OCI-LY7 (cell line): ENCODE data around the gene FADS6. TPM values are rescaled to one million over a fixed set of nuclear protein-coding genes. Genes with fewer than 3 reads are reported as not detected.

Experiments
- BruUV-seq: library from RNA; stranded (reverse); fragments of 400-500 nt; replicated peaks from 2 replicates; lab custom pipeline; 2021; lab: Mats Ljungman, UMichigan
- CTCF ChIA-PET: fragments of 300-600 bp; sonication (Branson Sonifier 250); formaldehyde crosslinking; loops from one replicate; lab custom pipeline; 2022; ENCODE audit warnings: antibody characterized with exemption; ENCODE audit not compliant: unreplicated experiment; lab: Charles Lee
- POLR2A ChIA-PET: fragments of 300-600 bp; sonication (Branson Sonifier 250); formaldehyde crosslinking; loops from one replicate; lab custom pipeline; 2022; ENCODE audit warnings: antibody characterized with exemption; lab: Charles Lee
- DNase-seq: peaks from one replicate; pipeline ENCODE4 v3.0.0-alpha.2; 2015; ENCODE audit warnings: low spot score
- H2AFZ ChIP-seq: fragments of 200-600 bp; sonication (generic), shearing (Covaris generic); 2 replicates; pipeline ENCODE4 v1.6.1; 2014; ENCODE audit warnings: mild to moderate bottlenecking, antibody characterized with exemption, low read length, moderate library complexity
- H3K27ac ChIP-seq: fragments of 200-600 bp; sonication (generic); 2 replicates; pipeline ENCODE4 v1.5.1; 2014; ENCODE audit warnings: mixed run types, low read depth, mild to moderate bottlenecking, moderate library complexity, low read length, inconsistent platforms; ENCODE audit not compliant: poor library complexity, severe bottlenecking
- H3K36me3 ChIP-seq: fragments of 200-600 bp; sonication (generic); 2 replicates; pipeline ENCODE4 v1.6.1; 2014; ENCODE audit warnings: mild to moderate bottlenecking, antibody characterized with exemption, low read length, moderate library complexity, mixed read lengths; ENCODE audit not compliant: insufficient read depth
- H3K4me1 ChIP-seq: fragments of 200-600 bp; sonication (generic); 2 replicates; pipeline ENCODE4 v1.5.1; 2014; ENCODE audit warnings: mild to moderate bottlenecking, low read length; ENCODE audit not compliant: insufficient read depth, poor library complexity, severe bottlenecking
- H3K4me2 ChIP-seq: fragments of 200-600 bp; sonication (generic); 2 replicates; pipeline ENCODE4 v1.6.1; 2014; ENCODE audit warnings: mild to moderate bottlenecking, low read length
- H3K4me3 ChIP-seq: fragments of 200-600 bp; sonication (generic); 2 replicates; pipeline ENCODE4 v1.5.1; 2014; ENCODE audit warnings: mild to moderate bottlenecking, low read depth, low read length; ENCODE audit not compliant: poor library complexity, severe bottlenecking
- H3K79me2 ChIP-seq: fragments of 200-600 bp; sonication (generic); 2 replicates; pipeline ENCODE4 v1.6.1; 2016; ENCODE audit warnings: low read depth, mild to moderate bottlenecking, low read length, moderate library complexity, mixed read lengths; ENCODE audit not compliant: insufficient read depth
- H3K9me2 ChIP-seq: fragments of 200-600 bp; sonication (generic); 2 replicates; pipeline ENCODE4 v1.6.1; 2016; ENCODE audit warnings: mild to moderate bottlenecking, low read length, mixed read lengths; ENCODE audit not compliant: insufficient read depth
- H3K9me3 ChIP-seq: fragments of 200-600 bp; sonication (generic); 2 replicates; pipeline ENCODE4 v1.6.1; 2014; ENCODE audit warnings: mild to moderate bottlenecking, mixed run types, low read length, mixed read lengths
- H4K20me1 ChIP-seq: fragments of 200-600 bp; sonication (generic); 2 replicates; pipeline ENCODE4 v1.6.1; 2014; ENCODE audit warnings: mild to moderate bottlenecking, antibody characterized with exemption, low read length, moderate library complexity, mixed read lengths; ENCODE audit not compliant: insufficient read depth
- CTCF ChIP-seq: fragments of 200-600 bp; sonication (generic); conservative IDR thresholded peaks from 2 replicates; pipeline ENCODE4 v1.5.1; 2014; ENCODE audit warnings: mild to moderate bottlenecking, antibody characterized with exemption, low read length, moderate library complexity, mixed read lengths
- EZH2phosphoT487 ChIP-seq: fragments of 200-600 bp; sonication (generic); IDR thresholded peaks from 2 replicates; pipeline ENCODE4 v1.6.1; 2018; ENCODE audit warnings: low read depth, borderline replicate concordance, mild to moderate bottlenecking, mixed run types, antibody characterized with exemption, low read length, moderate library complexity, mixed read lengths
- intact Hi-C: fragments of 100-400 bp; cut with micrococcal nuclease; formaldehyde crosslinking; loops from one replicate; pipeline ENCODE4 v1.10.0; 2022; ENCODE audit not compliant: unreplicated experiment
- total RNA-seq, 2 experiments: library from RNA; depleted of rRNA in 1 of 2; stranded (reverse); fragments of >200 nt in 1 of 2; shearing (Covaris generic) in 1 of 2; gene quantifications; 2 replicates each; pipeline ENCODE4 v1.2.3, GENCODE V29; 2014 to 2022

The FADS6 gene
- total RNA-seq, 2 experiments from 2014 or later = not detected

GRCh38 chr17:74842146-74842598 lies 51.3 kb downstream of the FADS6 start:
- no peaks in the 10 kb centered on the region for H3K79me2 ChIP-seq
- peaks cover 21% of the 10 kb centered on the region for H3K4me1 ChIP-seq
- CTCF ChIA-PET = no interaction called here
- H3K27ac ChIP-seq = no peak overlapping the region
- H4K20me1 ChIP-seq = no peaks in the 10 kb centered on the region
- H3K9me2 ChIP-seq = no peaks in the 10 kb centered on the region
- H2AFZ ChIP-seq = no peak overlapping the region
- BruUV-seq = no TSS peak
- no peak for DNase-seq
- no peak overlapping the region for H3K4me2 ChIP-seq
- POLR2A ChIA-PET = no interaction called here
- intact Hi-C loops = no loop called here
- H3K9me3 ChIP-seq = no peaks in the 10 kb centered on the region
- H3K36me3 ChIP-seq = no peaks in the 10 kb centered on the region
- TF ChIP-seq EZH2phosphoT487 (no peak), CTCF (no peak)
- no peak overlapping the region for H3K4me3 ChIP-seq

GRCh38 chr17:74840989-74841666 lies 52.3 kb downstream of the FADS6 start:
- H3K4me1 ChIP-seq = peaks cover 21% of the 10 kb centered on the region
- no TSS peak for BruUV-seq
- no peak overlapping the region for H3K4me3 ChIP-seq
- intact Hi-C loops = no loop called here
- no peaks in the 10 kb centered on the region for H3K36me3 ChIP-seq
- TF ChIP-seq EZH2phosphoT487 = no peak
- no peak for TF ChIP-seq CTCF
- no peaks in the 10 kb centered on the region for H3K9me2 ChIP-seq
- H2AFZ ChIP-seq = peak overlapping the region; percentile 16; the same call in 1 of the 2 replicates
- no peaks in the 10 kb centered on the region for H3K79me2 ChIP-seq
- H4K20me1 ChIP-seq = no peaks in the 10 kb centered on the region
- H3K27ac ChIP-seq = peak overlapping the region; percentile 6
- ChIA-PET CTCF (interaction anchor here (1.0 kb wide), 1 partner anchor 9 kb away, joined by 3 read pairs; no protein-coding TSS in a partner anchor), POLR2A (interaction anchor here (1.3 kb wide), 1 partner anchor 202 kb away, joined by 4 read pairs; no protein-coding TSS in a partner anchor)
- DNase-seq = peak; percentile 51
- H3K4me2 ChIP-seq = peak overlapping the region; percentile 50
- H3K9me3 ChIP-seq = no peaks in the 10 kb centered on the region
